ENCODE data around the gene RORB.

Gene RORB

GRCh38 chr9:74609671-74610405, 112.7 kb downstream of the RORB start:
- Histone ChIP-seq H3K4me1 (ENCODE audit: low read length) (no peaks in the 10 kb centered on the region), H3K79me2 (ENCODE audit: low read length) (no peaks in the 10 kb centered on the region), H3K27ac (ENCODE audit: low read length) (no peak overlapping the region), H4K20me1 (ENCODE audit: insufficient read depth, low read length) (no peaks in the 10 kb centered on the region), H2AFZ (ENCODE audit: low read length) (no peak overlapping the region), H3K9me3 (replicated peaks; ENCODE audit: insufficient read depth, low read length) (no peaks in the 10 kb centered on the region), H3K27me3 (replicated peaks; ENCODE audit: insufficient read depth, low read length) (no peaks in the 10 kb centered on the region), H3K36me3 (replicated peaks; ENCODE audit: insufficient read depth, low read length) (no peaks in the 10 kb centered on the region), H3K4me2 (ENCODE audit: low read depth, low read length) (no peak overlapping the region), H3F3A (ENCODE audit: insufficient read depth, low read length) (no peaks in the 10 kb centered on the region), H3K9me2 (replicated peaks; ENCODE audit: insufficient read depth, low read length) (no peaks in the 10 kb centered on the region), H3K4me3 (ENCODE audit: low read length) (no peak overlapping the region), H3K9ac (ENCODE audit: low read length) (no peak overlapping the region)
- TF ChIP-seq EZH2phosphoT487 (IDR thresholded peaks at IDR 0.05; ENCODE audit: low read length) (no peak), EZH2 (optimal IDR thresholded peaks at IDR 0.05; ENCODE audit: low read depth, low read length) (no peak), CTCF (IDR thresholded peaks at IDR 0.05; ENCODE audit: low read length) (no peak)
- DNase-seq, result no peak

- Histone ChIP-seq H3F3A (ENCODE audit: insufficient read depth, low read length) (no peaks in the 10 kb centered on the region), H3K27ac (ENCODE audit: low read length) (no peak overlapping the region), H3K36me3 (replicated peaks; ENCODE audit: insufficient read depth, low read length) (no peaks in the 10 kb centered on the region), H4K20me1 (ENCODE audit: insufficient read depth, low read length) (no peaks in the 10 kb centered on the region), H3K9me3 (replicated peaks; ENCODE audit: insufficient read depth, low read length) (no peaks in the 10 kb centered on the region), H3K4me1 (ENCODE audit: low read length) (no peaks in the 10 kb centered on the region), H3K4me3 (ENCODE audit: low read length) (no peak overlapping the region), H2AFZ (ENCODE audit: low read length) (no peak overlapping the region), H3K9ac (ENCODE audit: low read length) (no peak overlapping the region), H3K4me2 (ENCODE audit: low read depth, low read length) (no peak overlapping the region), H3K79me2 (ENCODE audit: low read length) (no peaks in the 10 kb centered on the region), H3K27me3 (replicated peaks; ENCODE audit: insufficient read depth, low read length) (no peaks in the 10 kb centered on the region), H3K9me2 (replicated peaks; ENCODE audit: insufficient read depth, low read length) (no peaks in the 10 kb centered on the region)
- no peak for DNase-seq
- TF ChIP-seq EZH2phosphoT487 (IDR thresholded peaks at IDR 0.05; ENCODE audit: low read length) (no peak), EZH2 (optimal IDR thresholded peaks at IDR 0.05; ENCODE audit: low read depth, low read length) (no peak), CTCF (IDR thresholded peaks at IDR 0.05; ENCODE audit: low read length) (no peak)
Observed at GRCh38 chr9:74610523-74611061, 113.5 kb downstream of the RORB start.

- H3K9me2 ChIP-seq (replicated peaks; ENCODE audit: insufficient read depth, low read length), result no peaks in the 10 kb centered on the region
- H3K9me3 ChIP-seq (replicated peaks; ENCODE audit: insufficient read depth, low read length), result no peaks in the 10 kb centered on the region
- no peak overlapping the region for H3K27ac ChIP-seq (ENCODE audit: low read length)
- no peaks in the 10 kb centered on the region for H4K20me1 ChIP-seq (ENCODE audit: insufficient read depth, low read length)
- no peak for DNase-seq
- no peak overlapping the region for H3K9ac ChIP-seq (ENCODE audit: low read length)
- H3K27me3 ChIP-seq (replicated peaks; ENCODE audit: insufficient read depth, low read length), result no peaks in the 10 kb centered on the region
- no peaks in the 10 kb centered on the region for H3K4me1 ChIP-seq (ENCODE audit: low read length)
- no peak overlapping the region for H2AFZ ChIP-seq (ENCODE audit: low read length)
- no peaks in the 10 kb centered on the region for H3K79me2 ChIP-seq (ENCODE audit: low read length)
- no peak for TF ChIP-seq CTCF (IDR thresholded peaks at IDR 0.05; ENCODE audit: low read length)
- TF ChIP-seq EZH2phosphoT487 (IDR thresholded peaks at IDR 0.05; ENCODE audit: low read length), result no peak
- no peak for TF ChIP-seq EZH2 (optimal IDR thresholded peaks at IDR 0.05; ENCODE audit: low read depth, low read length)
- H3F3A ChIP-seq (ENCODE audit: insufficient read depth, low read length), result no peaks in the 10 kb centered on the region
- no peak overlapping the region for H3K4me3 ChIP-seq (ENCODE audit: low read length)
- no peak overlapping the region for H3K4me2 ChIP-seq (ENCODE audit: low read depth, low read length)
- H3K36me3 ChIP-seq (replicated peaks; ENCODE audit: insufficient read depth, low read length), result no peaks in the 10 kb centered on the region
Observed at GRCh38 chr9:74630228-74630627, 133.1 kb downstream of the RORB start.

Data from MM.1S (cell line).